HG02763 (cell line): ENCODE results near the gene COMTD1.

ENCODE experiments used
- ATAC-seq: cut with Tn5 transposase; IDR thresholded peaks from one replicate; pipeline ENCODE4 v1.9.1; 2021; ENCODE audit warnings: mild to moderate bottlenecking, moderate library complexity; ENCODE audit not compliant: unreplicated experiment

The COMTD1 gene

DNA sequence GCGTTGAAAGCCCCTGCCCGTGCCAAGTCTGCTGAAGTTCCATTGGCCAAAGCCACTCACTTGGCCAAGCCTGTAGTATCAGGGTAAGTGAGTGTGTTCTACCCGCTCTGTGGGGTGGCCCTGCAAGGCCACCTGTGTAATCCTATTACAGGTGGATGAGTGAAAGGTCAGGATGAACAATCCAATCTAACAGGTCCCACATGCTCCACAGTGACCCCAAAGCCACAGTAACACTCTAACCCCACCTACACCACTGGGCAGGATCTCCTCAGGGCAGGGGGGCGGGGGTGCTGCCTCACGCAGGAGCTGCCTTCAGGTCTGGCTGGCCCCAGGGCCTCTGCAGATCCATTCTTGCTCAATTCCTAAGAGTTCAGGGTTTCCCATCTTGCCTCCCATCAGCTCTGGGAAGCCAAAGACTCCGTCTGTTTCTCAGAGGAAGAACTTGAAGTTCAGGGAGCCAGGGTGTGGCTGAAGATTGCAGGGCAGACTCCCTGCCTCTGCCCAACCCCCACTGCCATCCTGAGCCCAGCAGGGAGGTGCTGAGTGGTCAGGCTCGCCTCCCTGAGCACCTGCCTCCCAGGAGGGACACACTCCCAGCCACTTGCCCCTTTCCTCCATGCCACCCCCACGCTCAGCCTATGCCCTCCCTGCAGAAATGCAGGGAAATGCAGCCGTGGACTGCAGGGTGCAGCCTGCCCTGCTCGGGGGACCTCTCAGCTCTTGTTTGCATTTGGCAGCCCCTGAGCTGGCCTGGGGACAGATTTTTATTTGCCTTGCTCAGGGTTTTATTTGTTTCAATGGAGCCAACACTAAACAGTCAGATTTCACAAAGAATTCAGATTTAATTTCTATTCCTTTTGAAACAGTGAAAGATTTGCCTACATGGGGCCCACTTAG is 9.8 kb upstream of the COMTD1 start:
- no peak for ATAC-seq

GRCh38 chr10:75244487-75245353 is 9.0 kb upstream of the COMTD1 start:
- no peak for ATAC-seq

- no peak for ATAC-seq
Measured at GRCh38 chr10:75243426-75243825, 7.7 kb upstream of the COMTD1 start.

DNA sequence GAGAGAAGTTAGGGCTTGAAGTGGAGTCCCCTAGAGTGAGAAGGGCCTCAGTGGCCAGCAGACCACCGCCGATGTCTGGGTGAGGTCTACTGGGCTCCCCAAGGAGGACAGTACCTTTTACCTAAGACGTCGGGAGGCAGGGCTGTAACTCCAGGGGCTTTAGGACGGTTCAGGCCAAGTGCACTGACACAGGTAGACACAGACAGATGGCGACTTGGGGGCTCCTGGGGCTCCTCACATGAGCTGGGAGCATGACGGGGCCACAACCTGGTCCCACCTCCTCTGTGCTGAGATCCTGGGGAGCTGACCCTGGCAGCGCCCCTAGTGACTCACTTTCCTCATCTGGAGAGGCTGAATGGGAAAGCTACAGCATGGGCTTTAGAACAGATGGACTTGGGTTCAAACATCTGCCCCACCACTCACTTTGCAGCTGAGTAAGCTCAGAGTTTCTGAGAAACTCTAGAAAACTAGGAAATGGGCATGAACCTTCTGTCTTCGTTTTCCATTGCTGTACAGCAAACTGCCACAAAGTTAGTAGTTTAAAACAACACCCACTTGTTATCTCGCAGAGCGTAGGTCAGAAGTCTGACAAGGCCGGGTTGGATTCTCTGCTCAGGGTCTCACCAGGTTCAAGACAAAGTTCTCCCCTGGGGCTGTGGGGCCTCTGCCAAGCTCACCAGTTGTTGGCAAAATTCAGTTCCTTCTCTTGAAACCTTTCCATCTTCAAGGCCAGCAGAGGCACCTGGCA is 4.7 kb upstream of the COMTD1 start:
- no peak for ATAC-seq

DNA sequence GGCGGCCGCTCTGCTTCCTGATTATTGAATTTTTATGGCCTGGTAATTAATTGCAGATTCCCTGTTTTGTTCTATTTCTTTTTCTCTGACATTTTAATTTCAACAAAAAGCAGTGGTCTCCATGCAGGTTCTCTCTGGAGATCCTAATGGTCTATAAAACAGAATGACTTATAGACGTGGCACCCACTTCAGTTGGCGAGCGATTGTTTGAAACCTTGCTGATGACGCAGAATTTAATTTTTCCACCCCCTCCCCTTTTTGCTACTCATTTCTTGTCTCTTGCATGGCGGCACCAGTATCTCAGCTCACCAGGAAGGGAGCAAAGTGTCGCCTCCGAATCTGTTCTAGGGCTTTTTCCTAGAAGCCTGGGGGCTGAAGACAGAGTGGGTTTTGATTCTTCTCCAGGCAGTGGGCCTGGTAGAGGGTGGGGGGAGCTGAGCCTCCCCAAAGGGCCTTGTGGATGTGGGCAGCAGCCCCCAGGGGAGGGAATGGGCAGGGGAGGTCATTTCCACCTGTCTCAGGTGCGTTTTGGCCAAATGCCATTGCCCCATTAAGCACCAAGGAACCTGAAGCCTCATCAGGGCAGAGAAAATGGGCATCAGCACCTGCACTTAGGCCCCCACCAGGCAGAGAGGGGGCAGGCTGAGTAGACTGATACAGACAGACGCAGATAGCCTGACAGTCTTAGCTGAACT is 3.5 kb upstream of the COMTD1 start:
- ATAC-seq = no peak

GRCh38 chr10:75238182-75239095 is 2.7 kb upstream of the COMTD1 start:
- no peak for ATAC-seq

GRCh38 chr10:75236178-75236825 is 545 bp upstream of the COMTD1 start:
- no peak for ATAC-seq

DNA sequence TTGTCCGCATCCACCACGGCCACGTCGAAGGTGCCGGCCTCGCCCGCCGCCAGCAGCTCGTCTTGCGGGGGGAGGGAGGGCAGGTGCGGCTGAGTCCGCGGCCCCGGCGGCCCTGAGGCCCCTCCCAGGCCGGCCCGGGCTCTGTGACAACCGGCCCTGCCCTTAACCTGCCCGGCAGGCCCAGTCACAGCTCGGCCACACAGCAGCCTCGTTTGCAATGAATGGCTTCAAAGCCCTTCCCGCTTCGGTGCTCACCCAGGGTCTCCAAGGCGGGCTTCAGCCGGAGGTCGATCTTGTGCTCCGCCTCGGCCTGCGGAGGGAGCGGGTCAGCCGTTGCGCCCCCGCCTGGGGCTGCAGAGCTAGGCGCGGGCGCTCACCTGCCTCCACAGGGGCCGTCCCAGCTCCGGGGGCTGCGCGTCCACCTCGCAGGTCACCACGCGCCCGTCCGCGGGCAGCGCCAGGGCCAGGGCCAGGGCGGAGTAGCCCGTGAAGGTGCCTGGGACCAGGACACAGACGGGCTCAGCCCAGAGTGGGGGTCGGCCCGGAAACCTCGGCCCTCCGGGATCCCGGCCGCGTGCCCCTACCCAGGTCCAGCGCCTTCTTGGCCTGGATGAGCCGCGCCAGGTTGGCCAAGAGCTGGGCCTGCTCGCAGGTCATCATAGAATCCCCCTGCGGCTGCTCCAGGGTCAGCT is 928 bp downstream of the COMTD1 start:
- ATAC-seq = no peak

GRCh38 chr10:75234017-75234682 is 1.6 kb downstream of the COMTD1 start:
- peak; percentile 47 for ATAC-seq

DNA sequence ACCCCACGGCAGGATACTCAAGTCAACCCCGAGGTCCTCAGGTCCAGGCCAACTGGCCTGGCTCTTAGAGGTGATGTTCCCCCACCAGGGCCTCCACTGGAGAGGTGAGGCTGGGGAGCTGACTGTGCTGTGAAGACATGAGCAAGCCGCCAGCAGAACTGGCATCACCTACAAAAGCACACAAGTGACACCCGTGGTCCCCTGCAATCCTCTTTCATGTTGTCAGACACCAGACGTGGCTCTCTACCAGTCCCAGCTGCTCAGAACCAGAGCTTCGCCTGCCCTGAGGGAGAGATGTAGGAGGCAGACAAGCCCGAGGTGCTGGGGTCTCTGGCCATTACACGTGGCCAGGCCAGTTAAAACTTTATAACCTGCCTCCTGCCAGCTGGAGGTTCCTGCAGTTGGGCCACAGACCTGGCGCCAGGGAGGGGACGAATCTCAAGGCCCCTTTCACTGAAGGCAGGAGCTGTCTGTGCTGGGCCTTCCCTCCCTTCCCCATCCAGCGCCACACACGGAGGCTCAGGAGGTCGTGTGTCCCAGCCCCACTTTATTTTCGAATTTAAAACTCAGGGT is 2.2 kb downstream of the COMTD1 start:
- ATAC-seq = no peak

- no peak for ATAC-seq
Measured at GRCh38 chr10:75231672-75232581, 3.8 kb downstream of the COMTD1 start.

- ATAC-seq = peak; percentile 35
Measured at GRCh38 chr10:75230600-75231038, 5.1 kb downstream of the COMTD1 start.

GRCh38 chr10:75229971-75230370 is 5.8 kb downstream of the COMTD1 start:
- no peak for ATAC-seq

DNA sequence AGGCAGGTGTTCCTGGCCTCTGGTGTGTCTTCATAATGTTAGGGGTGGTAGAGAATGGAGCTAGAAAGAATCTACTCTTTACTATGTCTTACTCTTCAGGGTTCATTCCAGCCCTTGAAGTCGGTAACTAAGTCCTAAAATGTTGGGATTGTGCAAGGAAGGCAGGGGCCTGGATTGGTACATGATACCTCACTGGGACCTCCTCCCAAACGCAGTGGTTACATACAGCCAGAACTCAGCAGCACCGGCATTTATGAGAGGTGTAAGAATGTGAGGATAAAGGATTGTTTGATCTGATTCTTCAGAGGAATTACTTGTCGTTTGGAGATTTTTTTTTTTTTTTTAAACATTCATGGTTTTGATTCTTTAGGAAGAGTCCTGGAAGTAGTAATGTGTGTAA is 6.9 kb downstream of the COMTD1 start:
- ATAC-seq = no peak

- ATAC-seq = no peak
Measured at GRCh38 chr10:75228278-75228677, 7.5 kb downstream of the COMTD1 start.

GRCh38 chr10:75226656-75227055 is 9.1 kb downstream of the COMTD1 start:
- ATAC-seq = no peak
